H1 (cell line): ENCODE measurements around the gene GLTP. TPM values are rescaled to one million over a fixed set of nuclear protein-coding genes. Genes with fewer than 3 reads are reported as not detected.
A peak's percentile ranks its signal among the peaks of the same experiment; 100 is the strongest.

Experiments used
- CTCF ChIA-PET: fragments of 300-600 bp; sonication (Branson Sonifier 250); formaldehyde crosslinking; loops from one replicate; lab custom pipeline; 2021; ENCODE audit not compliant: partially characterized antibody; lab: Charles Lee
- POLR2A ChIA-PET: fragments of 300-600 bp; sonication (Branson Sonifier 250); formaldehyde crosslinking; loops from one replicate; lab custom pipeline; 2021; ENCODE audit warnings: inconsistent platforms; ENCODE audit not compliant: partially characterized antibody; lab: Charles Lee
- DNase-seq, 2 experiments: peaks; one replicate each; pipeline versions ENCODE4 v3.0.0 to v3.0.0-alpha.2; 2010 to 2022; ENCODE audit warnings: low spot score in 2 of 2, low read depth in 1 of 2, mixed read lengths in 1 of 2
- FAIRE-seq: peaks from 2 replicates; lab custom pipeline; 2011; peaks lifted over from hg19 to GRCh38; lab: Jason Lieb, UNC
- H2AFZ ChIP-seq: 2 replicates; pipeline ENCODE4 v1.8.1; 2012; ENCODE audit warnings: low read length, inconsistent platforms
- H2AK5ac ChIP-seq: 2 replicates; pipeline ENCODE4 v1.6.1; 2013; ENCODE audit warnings: low read depth, low read length
- H2BK120ac ChIP-seq: replicated peaks from 2 replicates; pipeline ENCODE3; 2013; ENCODE audit warnings: low read depth, low read length, inconsistent platforms
- H2BK12ac ChIP-seq: 2 replicates; pipeline ENCODE4 v1.6.1; 2013; ENCODE audit warnings: low read depth, low read length
- H2BK15ac ChIP-seq: 2 replicates; pipeline ENCODE4 v1.6.1; 2013; ENCODE audit warnings: low read length
- H2BK20ac ChIP-seq: 2 replicates; pipeline ENCODE4 v1.6.1; 2013; ENCODE audit warnings: low read length
- H2BK5ac ChIP-seq: 2 replicates; pipeline ENCODE4 v1.6.1; 2013; ENCODE audit warnings: low read depth, low read length
- H3K14ac ChIP-seq: 2 replicates; pipeline ENCODE4 v1.6.1; 2013; ENCODE audit warnings: inconsistent platforms; ENCODE audit not compliant: insufficient read length
- H3K18ac ChIP-seq: 2 replicates; pipeline ENCODE4 v1.6.1; 2013; ENCODE audit warnings: low read length; ENCODE audit errors: extremely low read depth
- H3K23ac ChIP-seq: 2 replicates; pipeline ENCODE4 v1.6.1; 2013; ENCODE audit warnings: inconsistent platforms; ENCODE audit not compliant: insufficient read length
- H3K23me2 ChIP-seq: 2 replicates; pipeline ENCODE4 v1.6.1; 2013; ENCODE audit warnings: low read depth, low read length
- H3K27ac ChIP-seq: 2 replicates; pipeline ENCODE4 v1.6.1; 2011; ENCODE audit warnings: low read depth, low read length, inconsistent platforms
- H3K27me3 ChIP-seq, 4 experiments: replicated peaks in 1 of 4; 1 replicate in 1 of 4; 2 replicates in 3 of 4; pipeline versions ENCODE4 v1.6.1 to v1.8.1; 2011 to 2013; ENCODE audit warnings: low read length in 3 of 4, mild to moderate bottlenecking in 3 of 4, inconsistent platforms in 2 of 4, mixed read lengths in 2 of 4, moderate library complexity in 1 of 4; ENCODE audit not compliant: control insufficient read depth in 3 of 4, insufficient read depth in 3 of 4; ENCODE audit errors: extremely low read depth in 1 of 4
- H3K36me3 ChIP-seq, 4 experiments: 2 replicates each; pipeline versions ENCODE4 v1.6.1 to v1.8.1; 2011 to 2013; ENCODE audit warnings: mild to moderate bottlenecking in 4 of 4, low read length in 3 of 4, moderate library complexity in 2 of 4, control low read depth in 1 of 4, inconsistent platforms in 1 of 4; ENCODE audit not compliant: insufficient read depth in 4 of 4, control insufficient read depth in 2 of 4
- H3K4ac ChIP-seq: replicated peaks from 2 replicates; pipeline ENCODE3; 2013; ENCODE audit warnings: low read length, low read depth, mixed read lengths, inconsistent platforms; ENCODE audit not compliant: insufficient read length
- H3K4me1 ChIP-seq, 4 experiments: replicated peaks in 1 of 4; 1 replicate in 1 of 4; 2 replicates in 3 of 4; pipeline versions ENCODE4 v1.6.1 to v1.8.1; 2011 to 2013; ENCODE audit warnings: low read length in 3 of 4, inconsistent platforms in 2 of 4, mixed read lengths in 1 of 4; ENCODE audit not compliant: insufficient read depth in 4 of 4, control insufficient read depth in 3 of 4
- H3K4me2 ChIP-seq, 2 experiments: 2 replicates each; pipeline versions ENCODE4 v1.6.1 to v1.8.1; 2011 to 2013; ENCODE audit warnings: low read depth in 2 of 2, low read length in 2 of 2, control low read depth in 1 of 2, inconsistent platforms in 1 of 2, mild to moderate bottlenecking in 1 of 2; ENCODE audit not compliant: insufficient read depth in 1 of 2
- H3K4me3 ChIP-seq, 4 experiments: fragments of 200-600, 300-600 bp in 1 of 4; sonication (generic), shearing (Covaris generic), sonication (Bioruptor Twin) in 1 of 4; 2 replicates each; pipeline versions ENCODE4 v1.5.1 to v1.8.1; 2011 to 2016; ENCODE audit warnings: low read length in 4 of 4, low read depth in 3 of 4, control low read depth in 2 of 4, inconsistent platforms in 2 of 4, mild to moderate bottlenecking in 2 of 4, mixed read lengths in 1 of 4, moderate library complexity in 1 of 4; ENCODE audit not compliant: insufficient read depth in 2 of 4; ENCODE audit errors: extremely low read depth in 1 of 4
- H3K56ac ChIP-seq: replicated peaks from 2 replicates; pipeline ENCODE3; 2013; ENCODE audit warnings: low read depth, mild to moderate bottlenecking, mixed read lengths, low read length, inconsistent platforms; ENCODE audit not compliant: insufficient read length
- H3K79me1 ChIP-seq: 2 replicates; pipeline ENCODE4 v1.6.1; 2013; ENCODE audit warnings: low read depth, low read length, control low read depth
- H3K79me2 ChIP-seq, 2 experiments: 2 replicates each; pipeline versions ENCODE4 v1.6.1 to v1.8.1; 2012 to 2013; ENCODE audit warnings: low read length in 2 of 2, mild to moderate bottlenecking in 2 of 2, inconsistent platforms in 1 of 2; ENCODE audit not compliant: insufficient read depth in 2 of 2, control insufficient read depth in 1 of 2
- H3K9ac ChIP-seq, 4 experiments: replicated peaks in 1 of 4; 1 replicate in 1 of 4; 2 replicates in 3 of 4; pipeline versions ENCODE4 v1.6.1 to v1.8.1; 2011 to 2013; ENCODE audit warnings: low read depth in 3 of 4, low read length in 3 of 4, control low read depth in 2 of 4, mild to moderate bottlenecking in 2 of 4, moderate library complexity in 2 of 4, inconsistent platforms in 1 of 4; ENCODE audit errors: extremely low read depth in 1 of 4
- H3K9me3 ChIP-seq, 2 experiments: 2 replicates each; pipeline versions ENCODE4 v1.6.1 to v1.8.1; 2012 to 2013; ENCODE audit warnings: mild to moderate bottlenecking in 2 of 2, moderate library complexity in 2 of 2, control low read depth in 1 of 2, inconsistent platforms in 1 of 2, low read depth in 1 of 2, low read length in 1 of 2, mixed read lengths in 1 of 2; ENCODE audit not compliant: insufficient read depth in 2 of 2
- H4K20me1 ChIP-seq, 2 experiments: replicated peaks in 1 of 2; 2 replicates each; pipeline versions ENCODE3 to v1.8.1; 2011 to 2013; ENCODE audit warnings: inconsistent platforms in 2 of 2, low read length in 2 of 2, mild to moderate bottlenecking in 1 of 2; ENCODE audit not compliant: insufficient read depth in 2 of 2, control insufficient read depth in 1 of 2
- H4K5ac ChIP-seq: 2 replicates; pipeline ENCODE4 v1.6.1; 2013; ENCODE audit warnings: low read length, low read depth, mixed read lengths, inconsistent platforms; ENCODE audit not compliant: insufficient read length
- H4K8ac ChIP-seq: 2 replicates; pipeline ENCODE4 v1.8.0; 2013; ENCODE audit warnings: mild to moderate bottlenecking, moderate library complexity, low read length, inconsistent platforms; ENCODE audit not compliant: insufficient read depth; ENCODE audit errors: extremely low read depth
- H4K91ac ChIP-seq: replicated peaks from 2 replicates; pipeline ENCODE3; 2013; ENCODE audit warnings: low read length, mixed read lengths, inconsistent platforms; ENCODE audit not compliant: insufficient read length
- HDAC2 ChIP-seq, 2 experiments: fragments of 300-600 bp in 1 of 2; sonication (generic) in 1 of 2; IDR thresholded peaks; 2 replicates each; pipeline ENCODE4 v1.6.1; 2011 to 2012; ENCODE audit warnings: low read depth in 2 of 2, low read length in 2 of 2, mild to moderate bottlenecking in 2 of 2, moderate library complexity in 2 of 2, borderline replicate concordance in 1 of 2, inconsistent platforms in 1 of 2
- KDM1A ChIP-seq: fragments of 200-600, 300-600 bp; sonication (generic); IDR thresholded peaks from 2 replicates; pipeline ENCODE4 v1.7.1; 2016; ENCODE audit warnings: mild to moderate bottlenecking, low read length, borderline replicate concordance
- SIN3A ChIP-seq, 2 experiments: IDR thresholded peaks in 1 of 2; conservative IDR thresholded peaks in 1 of 2; 2 replicates each; pipeline ENCODE4 v1.6.1; 2011 to 2012; ENCODE audit warnings: low read length in 2 of 2, improper control_type of control experiment in 1 of 2, low read depth in 1 of 2, mild to moderate bottlenecking in 1 of 2
- WGBS, 2 experiments: shearing (Covaris generic) in 1 of 2; methylation state at CpG; one replicate each; pipeline versions ENCODE4 v1.1.6 to v1.1.7; 2013 to 2015; ENCODE audit warnings: low lambda C conversion rate in 2 of 2, mixed read lengths in 2 of 2, inconsistent platforms in 1 of 2, low coverage in 1 of 2, missing lambda C conversion rate in 1 of 2; ENCODE audit not compliant: insufficient replicate concordance in 2 of 2, insufficient coverage in 1 of 2, insufficient read length in 1 of 2; ENCODE audit errors: extremely low coverage in 1 of 2, missing lambda C conversion rate in 1 of 2; 5-methylcytosine and 5-hydroxymethylcytosine counted together
- polyA plus RNA-seq, 7 experiments: library from polyadenylated mRNA; depleted of rRNA in 3 of 7; stranded (reverse) in 5 of 7; unstranded in 2 of 7; fragments of >200 nt in 5 of 7; fragments of 200-250 nt in 2 of 7; gene quantifications; 1 replicate in 5 of 7; 2 replicates in 1 of 7; 4 replicates in 1 of 7; pipeline versions ENCODE4 v1.2.1 to v1.2.3, GENCODE V29; 2011 to 2013; ENCODE audit warnings: missing spikeins in 2 of 7, mixed read lengths in 2 of 7
- total RNA-seq: library from RNA; stranded (reverse); fragmentation: NEBNext Ultra II Directional; extraction: Animal tissue kit (Norgen Biotek cat#: 25700); gene quantifications from 2 replicates; pipeline ENCODE4 v1.2.1, GENCODE V29; 2021

Gene GLTP
- total and polyA plus RNA-seq, 2 of the 8 experiments (the other 6 are each of a cell fraction or from before 2014, with no cell fraction given) = 9.8 to 26.1 TPM

GRCh38 chr12:109840305-109841074 lies 39.9 kb downstream of the GLTP start:
- H2BK12ac ChIP-seq = no peak overlapping the region; the same call in 1 of the 2 replicates
- 85% methylated on average over 7 of the region's 7 CpGs; no CpG with 5 or more reads in 1 of the 2 experiments for WGBS, 2 experiments
- no peak overlapping the region; the same call in 1 of the 2 replicates for H3K18ac ChIP-seq
- H3K56ac ChIP-seq = no peak overlapping the region
- no peaks in the 10 kb centered on the region for H3K23me2 ChIP-seq
- no peak overlapping the region for H2AFZ ChIP-seq
- H3K4me1 ChIP-seq = peaks cover 0 to 7% (median 4%) of the 10 kb centered on the region in 4 experiments; a peak in 5 of 7 replicates
- no peak overlapping the region for H3K27ac ChIP-seq
- H2BK120ac ChIP-seq = no peak overlapping the region
- POLR2A ChIA-PET = interaction anchor here (2.1 kb wide), 1 partner anchor 8 kb away, joined by 9 read pairs; the partner anchor contains the start of gene TRPV4
- DNase-seq = no peak
- H2BK15ac ChIP-seq = peak overlapping the region; percentile 61; the same call in 1 of the 2 replicates
- CTCF ChIA-PET = interaction anchor here (0.6 to 10.9 kb wide), 18 partner anchors 8 to 131 kb away, joined by 3 to 183 read pairs (median 3); partner anchors contain the start of gene TRPV4
- no peak overlapping the region for H3K9ac ChIP-seq
- no peak overlapping the region for H4K5ac ChIP-seq
- H2BK20ac ChIP-seq = no peak overlapping the region
- no peak overlapping the region for H3K23ac ChIP-seq
- H3K4me3 ChIP-seq = no peak overlapping the region
- H2AK5ac ChIP-seq = no peak overlapping the region
- no peaks in the 10 kb centered on the region for H3K9me3 ChIP-seq
- no peak overlapping the region for H4K91ac ChIP-seq
- H3K4me2 ChIP-seq = no peak overlapping the region
- no peaks in the 10 kb centered on the region for H3K79me2 ChIP-seq
- H4K8ac ChIP-seq = no peak overlapping the region
- no peaks in the 10 kb centered on the region for H3K79me1 ChIP-seq
- no peaks in the 10 kb centered on the region for H3K27me3 ChIP-seq
- H4K20me1 ChIP-seq = no peaks in the 10 kb centered on the region
- H2BK5ac ChIP-seq = no peak overlapping the region
- no peak overlapping the region for H3K14ac ChIP-seq
- TF ChIP-seq SIN3A (conservative IDR thresholded peaks at IDR 0.05 in 1 of 2, IDR thresholded peaks at IDR 0.05 in 1 of 2; ENCODE audit: low read depth in 1 of 2, low read length in 2 of 2) (no peak), HDAC2 (IDR thresholded peaks at IDR 0.05; ENCODE audit: borderline replicate concordance in 1 of 2, low read depth in 2 of 2, low read length in 2 of 2) (peak in 1 of 2 experiments; percentile 79; a peak in 1 of 4 replicates), KDM1A (peak; percentile 81)
- no peak overlapping the region for H3K4ac ChIP-seq
- H3K36me3 ChIP-seq = no peaks in the 10 kb centered on the region
- FAIRE-seq = no peak
